ENCODE results near the gene HJURP. TPM values are rescaled to one million over a fixed set of nuclear protein-coding genes. Genes with fewer than 3 reads are reported as not detected.

The HJURP gene
- total and polyA plus RNA-seq, 9 of the 15 experiments (the other 6 are each of a cell fraction or from before 2014, with no cell fraction given): 13.8 to 102 (median 28.3) TPM

DNA sequence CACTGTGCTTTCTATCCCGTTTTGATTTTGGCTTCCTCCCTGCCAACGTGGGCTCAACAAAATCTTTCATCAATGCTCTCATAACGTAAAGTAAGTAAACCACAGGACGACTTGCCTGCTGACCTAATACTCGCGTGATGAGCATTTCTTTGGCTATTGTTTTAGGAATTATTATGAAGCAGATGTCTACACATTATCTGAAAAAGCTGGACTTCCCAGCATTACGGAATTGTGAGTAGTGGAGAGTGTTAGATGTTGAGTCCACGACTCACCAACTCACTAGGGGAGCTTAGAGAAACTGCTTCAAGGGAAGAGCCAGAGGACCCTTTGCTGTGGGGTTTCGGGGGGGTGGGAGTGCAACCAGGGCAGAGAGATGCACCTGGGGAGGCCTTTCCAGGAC lies 21.9 kb downstream of the HJURP start:
- WGBS (ENCODE audit: insufficient coverage, low coverage, missing lambda C conversion rate): 59% methylated on average over 8 of the region's 9 CpGs

More for the DNA sequence above, 21.9 kb downstream of the HJURP start:
- H3K9me3 ChIP-seq (replicated peaks; ENCODE audit: control insufficient read depth, insufficient read depth, low read depth, low read length): no peaks in the 10 kb centered on the region
- CTCF ChIA-PET (ENCODE audit: low intra/inter-chr PET ratio): no interaction called here
- no peaks in the 10 kb centered on the region; the same call in 1 of the 2 replicates for H4K20me1 ChIP-seq (replicated peaks; ENCODE audit: control insufficient read depth, insufficient read depth, low read length)
- DNase-seq (ENCODE audit: extremely low read depth in 1 of 4, low spot score in 3 of 4) (no peak), FAIRE-seq (no peak), ATAC-seq (no peak)
- no peak overlapping the region for H3K9ac ChIP-seq (ENCODE audit: insufficient read depth in 1 of 2, low read depth in 2 of 2, low read length in 2 of 2)
- no peak overlapping the region for H3K27ac ChIP-seq (ENCODE audit: extremely low read depth, low read depth, low read length)
- TF ChIP-seq CHD2 (IDR thresholded peaks at IDR 0.05; ENCODE audit: low read depth, low read length): no peak
- TF ChIP-seq ZNF24 (IDR thresholded peaks at IDR 0.05): no peak
- no peak for TF ChIP-seq NEUROD1 (IDR thresholded peaks at IDR 0.05; ENCODE audit: borderline replicate concordance, low read depth, low read length, partially characterized antibody)
- TF ChIP-seq, protein P1, sequence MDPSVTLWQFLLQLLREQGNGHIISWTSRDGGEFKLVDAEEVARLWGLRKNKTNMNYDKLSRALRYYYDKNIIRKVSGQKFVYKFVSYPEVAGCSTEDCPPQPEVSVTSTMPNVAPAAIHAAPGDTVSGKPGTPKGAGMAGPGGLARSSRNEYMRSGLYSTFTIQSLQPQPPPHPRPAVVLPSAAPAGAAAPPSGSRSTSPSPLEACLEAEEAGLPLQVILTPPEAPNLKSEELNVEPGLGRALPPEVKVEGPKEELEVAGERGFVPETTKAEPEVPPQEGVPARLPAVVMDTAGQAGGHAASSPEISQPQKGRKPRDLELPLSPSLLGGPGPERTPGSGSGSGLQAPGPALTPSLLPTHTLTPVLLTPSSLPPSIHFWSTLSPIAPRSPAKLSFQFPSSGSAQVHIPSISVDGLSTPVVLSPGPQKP (CRISPR knock-in tag; IDR thresholded peaks at IDR 0.05): no peak
- TF ChIP-seq, protein P2, sequence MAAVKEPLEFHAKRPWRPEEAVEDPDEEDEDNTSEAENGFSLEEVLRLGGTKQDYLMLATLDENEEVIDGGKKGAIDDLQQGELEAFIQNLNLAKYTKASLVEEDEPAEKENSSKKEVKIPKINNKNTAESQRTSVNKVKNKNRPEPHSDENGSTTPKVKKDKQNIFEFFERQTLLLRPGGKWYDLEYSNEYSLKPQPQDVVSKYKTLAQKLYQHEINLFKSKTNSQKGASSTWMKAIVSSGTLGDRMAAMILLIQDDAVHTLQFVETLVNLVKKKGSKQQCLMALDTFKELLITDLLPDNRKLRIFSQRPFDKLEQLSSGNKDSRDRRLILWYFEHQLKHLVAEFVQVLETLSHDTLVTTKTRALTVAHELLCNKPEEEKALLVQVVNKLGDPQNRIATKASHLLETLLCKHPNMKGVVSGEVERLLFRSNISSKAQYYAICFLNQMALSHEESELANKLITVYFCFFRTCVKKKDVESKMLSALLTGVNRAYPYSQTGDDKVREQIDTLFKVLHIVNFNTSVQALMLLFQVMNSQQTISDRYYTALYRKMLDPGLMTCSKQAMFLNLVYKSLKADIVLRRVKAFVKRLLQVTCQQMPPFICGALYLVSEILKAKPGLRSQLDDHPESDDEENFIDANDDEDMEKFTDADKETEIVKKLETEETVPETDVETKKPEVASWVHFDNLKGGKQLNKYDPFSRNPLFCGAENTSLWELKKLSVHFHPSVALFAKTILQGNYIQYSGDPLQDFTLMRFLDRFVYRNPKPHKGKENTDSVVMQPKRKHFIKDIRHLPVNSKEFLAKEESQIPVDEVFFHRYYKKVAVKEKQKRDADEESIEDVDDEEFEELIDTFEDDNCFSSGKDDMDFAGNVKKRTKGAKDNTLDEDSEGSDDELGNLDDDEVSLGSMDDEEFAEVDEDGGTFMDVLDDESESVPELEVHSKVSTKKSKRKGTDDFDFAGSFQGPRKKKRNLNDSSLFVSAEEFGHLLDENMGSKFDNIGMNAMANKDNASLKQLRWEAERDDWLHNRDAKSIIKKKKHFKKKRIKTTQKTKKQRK (IDR thresholded peaks at IDR 0.05; ENCODE audit: borderline replicate concordance, low read depth, low read length): no peak
- no peak for TF ChIP-seq MEIS2 (IDR thresholded peaks at IDR 0.05; ENCODE audit: partially characterized antibody)
- no peak for TF ChIP-seq ZNF561 (CRISPR knock-in tag; conservative IDR thresholded peaks at IDR 0.05)
- TF ChIP-seq, protein P3, sequence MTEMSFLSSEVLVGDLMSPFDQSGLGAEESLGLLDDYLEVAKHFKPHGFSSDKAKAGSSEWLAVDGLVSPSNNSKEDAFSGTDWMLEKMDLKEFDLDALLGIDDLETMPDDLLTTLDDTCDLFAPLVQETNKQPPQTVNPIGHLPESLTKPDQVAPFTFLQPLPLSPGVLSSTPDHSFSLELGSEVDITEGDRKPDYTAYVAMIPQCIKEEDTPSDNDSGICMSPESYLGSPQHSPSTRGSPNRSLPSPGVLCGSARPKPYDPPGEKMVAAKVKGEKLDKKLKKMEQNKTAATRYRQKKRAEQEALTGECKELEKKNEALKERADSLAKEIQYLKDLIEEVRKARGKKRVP (CRISPR knock-in tag; IDR thresholded peaks at IDR 0.05): no peak
- no peak for TF ChIP-seq CCAR2 (IDR thresholded peaks at IDR 0.05; ENCODE audit: low read depth, low read length)
- no peak for TF ChIP-seq ZNF184 (CRISPR knock-in tag; IDR thresholded peaks at IDR 0.05)
- TF ChIP-seq, protein P4, sequence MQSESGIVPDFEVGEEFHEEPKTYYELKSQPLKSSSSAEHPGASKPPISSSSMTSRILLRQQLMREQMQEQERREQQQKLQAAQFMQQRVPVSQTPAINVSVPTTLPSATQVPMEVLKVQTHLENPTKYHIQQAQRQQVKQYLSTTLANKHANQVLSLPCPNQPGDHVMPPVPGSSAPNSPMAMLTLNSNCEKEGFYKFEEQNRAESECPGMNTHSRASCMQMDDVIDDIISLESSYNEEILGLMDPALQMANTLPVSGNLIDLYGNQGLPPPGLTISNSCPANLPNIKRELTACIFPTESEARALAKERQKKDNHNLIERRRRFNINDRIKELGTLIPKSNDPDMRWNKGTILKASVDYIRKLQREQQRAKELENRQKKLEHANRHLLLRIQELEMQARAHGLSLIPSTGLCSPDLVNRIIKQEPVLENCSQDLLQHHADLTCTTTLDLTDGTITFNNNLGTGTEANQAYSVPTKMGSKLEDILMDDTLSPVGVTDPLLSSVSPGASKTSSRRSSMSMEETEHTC (IDR thresholded peaks at IDR 0.05): no peak
- TF ChIP-seq, protein P5, sequence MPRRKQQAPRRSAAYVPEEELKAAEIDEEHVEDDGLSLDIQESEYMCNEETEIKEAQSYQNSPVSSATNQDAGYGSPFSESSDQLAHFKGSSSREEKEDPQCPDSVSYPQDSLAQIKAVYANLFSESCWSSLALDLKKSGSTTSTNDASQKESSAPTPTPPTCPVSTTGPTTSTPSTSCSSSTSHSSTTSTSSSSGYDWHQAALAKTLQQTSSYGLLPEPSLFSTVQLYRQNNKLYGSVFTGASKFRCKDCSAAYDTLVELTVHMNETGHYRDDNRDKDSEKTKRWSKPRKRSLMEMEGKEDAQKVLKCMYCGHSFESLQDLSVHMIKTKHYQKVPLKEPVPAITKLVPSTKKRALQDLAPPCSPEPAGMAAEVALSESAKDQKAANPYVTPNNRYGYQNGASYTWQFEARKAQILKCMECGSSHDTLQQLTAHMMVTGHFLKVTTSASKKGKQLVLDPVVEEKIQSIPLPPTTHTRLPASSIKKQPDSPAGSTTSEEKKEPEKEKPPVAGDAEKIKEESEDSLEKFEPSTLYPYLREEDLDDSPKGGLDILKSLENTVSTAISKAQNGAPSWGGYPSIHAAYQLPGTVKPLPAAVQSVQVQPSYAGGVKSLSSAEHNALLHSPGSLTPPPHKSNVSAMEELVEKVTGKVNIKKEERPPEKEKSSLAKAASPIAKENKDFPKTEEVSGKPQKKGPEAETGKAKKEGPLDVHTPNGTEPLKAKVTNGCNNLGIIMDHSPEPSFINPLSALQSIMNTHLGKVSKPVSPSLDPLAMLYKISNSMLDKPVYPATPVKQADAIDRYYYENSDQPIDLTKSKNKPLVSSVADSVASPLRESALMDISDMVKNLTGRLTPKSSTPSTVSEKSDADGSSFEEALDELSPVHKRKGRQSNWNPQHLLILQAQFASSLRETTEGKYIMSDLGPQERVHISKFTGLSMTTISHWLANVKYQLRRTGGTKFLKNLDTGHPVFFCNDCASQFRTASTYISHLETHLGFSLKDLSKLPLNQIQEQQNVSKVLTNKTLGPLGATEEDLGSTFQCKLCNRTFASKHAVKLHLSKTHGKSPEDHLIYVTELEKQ (CRISPR knock-in tag; IDR thresholded peaks at IDR 0.05): no peak
- H3K4me2 ChIP-seq (ENCODE audit: insufficient read depth, low read length): no peak overlapping the region
- peaks cover 0 to 5% of the 10 kb centered on the region in 2 experiments; a peak in 2 of 5 replicates for H3K4me1 ChIP-seq (replicated peaks in 1 of 2; ENCODE audit: control insufficient read depth in 2 of 2, insufficient read depth in 2 of 2, low read length in 2 of 2)
- intact Hi-C loops (cut with micrococcal nuclease): no loop called here
- H3K79me2 ChIP-seq (ENCODE audit: control insufficient read depth, insufficient read depth, low read length): peaks cover 2% of the 10 kb centered on the region; the same call in 1 of the 3 replicates
- no peak overlapping the region for H3K4me3 ChIP-seq
- no peak overlapping the region for H2AFZ ChIP-seq (ENCODE audit: low read depth, low read length)
- no peaks in the 10 kb centered on the region for H3K27me3 ChIP-seq (ENCODE audit: control insufficient read depth in 2 of 2, insufficient read depth in 2 of 2, low read length in 2 of 2)
- no peaks in the 10 kb centered on the region for H3K9me1 ChIP-seq (ENCODE audit: control insufficient read depth, insufficient read depth, low read length)
- peaks cover 33% of the 10 kb centered on the region; the same call in 2 of the 3 replicates for H3K36me3 ChIP-seq (ENCODE audit: control insufficient read depth, insufficient read depth, low read length)
- POLR2A ChIA-PET: interaction anchor here (0.6 to 1.3 kb wide), 4 partner anchors 10 to 1524 kb away, joined by 3 to 6 read pairs (median 4); no protein-coding TSS in a partner anchor
- no TSS peak for BruUV-seq (replicated peaks)
- in situ Hi-C loops (cut with MboI): no loop called here

Measured in K562 (cell line).